ENCODE measurements around the gene FOXP3. TPM values are rescaled to one million over a fixed set of nuclear protein-coding genes. Genes with fewer than 3 reads are reported as not detected.

FOXP3 gene
- total and polyA plus RNA-seq, 2 of the 4 experiments (the other 2 are of a cell fraction): 0.05 TPM; not detected in 1

DNA sequence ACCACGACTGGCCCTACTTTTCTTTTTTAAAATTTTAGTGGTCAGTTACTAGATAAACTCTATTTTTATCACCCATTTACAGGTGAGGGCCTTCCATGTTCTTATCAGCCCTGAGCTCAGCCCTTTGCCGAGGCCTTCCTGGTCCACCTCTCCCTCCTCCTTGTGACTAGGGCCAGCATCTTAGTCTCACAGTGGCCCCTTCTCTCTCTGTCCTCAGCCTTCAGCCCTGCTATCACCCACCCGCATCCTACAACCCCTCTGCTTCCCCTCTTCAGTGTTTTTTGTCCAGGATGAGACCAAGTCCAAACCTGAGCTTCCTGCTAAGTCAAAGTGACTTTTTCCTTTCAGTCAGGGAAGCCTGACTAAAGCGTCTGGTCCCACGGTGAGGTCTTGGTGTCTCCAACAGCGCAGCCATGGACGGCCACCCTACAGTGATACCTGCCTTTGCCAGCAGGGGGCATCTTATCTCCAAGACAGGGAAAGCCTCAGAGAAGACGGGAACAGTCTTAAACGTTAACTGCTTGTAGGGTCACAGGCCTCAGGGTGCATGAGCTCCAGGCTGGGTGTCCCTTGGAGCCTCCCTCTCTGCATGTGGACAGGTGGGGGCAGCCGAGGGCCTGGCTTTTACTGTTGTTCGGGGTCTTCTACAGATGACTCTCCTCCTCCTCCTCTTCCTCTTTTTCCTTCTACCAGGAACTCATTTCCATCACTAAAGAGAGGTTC is 27.3 kb upstream of the FOXP3 start:
- no peak overlapping the region for H3K4me2 ChIP-seq (ENCODE audit: low read depth, low read length)
- ChIA-PET POLR2A (ENCODE audit: unreplicated experiment) (no interaction called here), CTCF (no interaction called here)
- no peaks in the 10 kb centered on the region for H3K4me1 ChIP-seq (ENCODE audit: control insufficient read depth, insufficient read depth, low read length)
- no peak overlapping the region for H3K14ac ChIP-seq (replicated peaks; ENCODE audit: low read depth, low read length)
- H2BK120ac ChIP-seq (ENCODE audit: low read depth, low read length): no peak overlapping the region
- no peak for TF ChIP-seq MAFK (IDR thresholded peaks at IDR 0.05; ENCODE audit: low read depth, low read length)
- TF ChIP-seq, protein P1, sequence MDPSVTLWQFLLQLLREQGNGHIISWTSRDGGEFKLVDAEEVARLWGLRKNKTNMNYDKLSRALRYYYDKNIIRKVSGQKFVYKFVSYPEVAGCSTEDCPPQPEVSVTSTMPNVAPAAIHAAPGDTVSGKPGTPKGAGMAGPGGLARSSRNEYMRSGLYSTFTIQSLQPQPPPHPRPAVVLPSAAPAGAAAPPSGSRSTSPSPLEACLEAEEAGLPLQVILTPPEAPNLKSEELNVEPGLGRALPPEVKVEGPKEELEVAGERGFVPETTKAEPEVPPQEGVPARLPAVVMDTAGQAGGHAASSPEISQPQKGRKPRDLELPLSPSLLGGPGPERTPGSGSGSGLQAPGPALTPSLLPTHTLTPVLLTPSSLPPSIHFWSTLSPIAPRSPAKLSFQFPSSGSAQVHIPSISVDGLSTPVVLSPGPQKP (IDR thresholded peaks at IDR 0.05; ENCODE audit: borderline replicate concordance, low read depth, low read length): no peak
- no peak for TF ChIP-seq RCOR1 (IDR thresholded peaks at IDR 0.05; ENCODE audit: insufficient replicate concordance, low read length)
- peak; percentile 35 for TF ChIP-seq RAD21 (IDR thresholded peaks at IDR 0.05; ENCODE audit: low read length)
- TF ChIP-seq, protein P2, sequence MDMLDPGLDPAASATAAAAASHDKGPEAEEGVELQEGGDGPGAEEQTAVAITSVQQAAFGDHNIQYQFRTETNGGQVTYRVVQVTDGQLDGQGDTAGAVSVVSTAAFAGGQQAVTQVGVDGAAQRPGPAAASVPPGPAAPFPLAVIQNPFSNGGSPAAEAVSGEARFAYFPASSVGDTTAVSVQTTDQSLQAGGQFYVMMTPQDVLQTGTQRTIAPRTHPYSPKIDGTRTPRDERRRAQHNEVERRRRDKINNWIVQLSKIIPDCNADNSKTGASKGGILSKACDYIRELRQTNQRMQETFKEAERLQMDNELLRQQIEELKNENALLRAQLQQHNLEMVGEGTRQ (IDR thresholded peaks at IDR 0.05; ENCODE audit: low read depth, low read length): no peak
- TF ChIP-seq BHLHE40 (IDR thresholded peaks at IDR 0.05; ENCODE audit: low read depth, low read length): no peak
- no peak for TF ChIP-seq CHD1 (IDR thresholded peaks at IDR 0.05; ENCODE audit: low read depth, low read length)
- TF ChIP-seq SMC3 (IDR thresholded peaks at IDR 0.05; ENCODE audit: low read depth, low read length): peak; percentile 26; the same call in 1 of the 2 replicates
- TF ChIP-seq CEBPB (IDR thresholded peaks at IDR 0.05; ENCODE audit: low read depth, low read length): no peak
- TF ChIP-seq RFX5 (IDR thresholded peaks at IDR 0.05; ENCODE audit: low read depth, low read length): no peak
- no peak for TF ChIP-seq POLR2A (IDR thresholded peaks at IDR 0.05; ENCODE audit: low read depth, low read length)
- TF ChIP-seq, protein P3, sequence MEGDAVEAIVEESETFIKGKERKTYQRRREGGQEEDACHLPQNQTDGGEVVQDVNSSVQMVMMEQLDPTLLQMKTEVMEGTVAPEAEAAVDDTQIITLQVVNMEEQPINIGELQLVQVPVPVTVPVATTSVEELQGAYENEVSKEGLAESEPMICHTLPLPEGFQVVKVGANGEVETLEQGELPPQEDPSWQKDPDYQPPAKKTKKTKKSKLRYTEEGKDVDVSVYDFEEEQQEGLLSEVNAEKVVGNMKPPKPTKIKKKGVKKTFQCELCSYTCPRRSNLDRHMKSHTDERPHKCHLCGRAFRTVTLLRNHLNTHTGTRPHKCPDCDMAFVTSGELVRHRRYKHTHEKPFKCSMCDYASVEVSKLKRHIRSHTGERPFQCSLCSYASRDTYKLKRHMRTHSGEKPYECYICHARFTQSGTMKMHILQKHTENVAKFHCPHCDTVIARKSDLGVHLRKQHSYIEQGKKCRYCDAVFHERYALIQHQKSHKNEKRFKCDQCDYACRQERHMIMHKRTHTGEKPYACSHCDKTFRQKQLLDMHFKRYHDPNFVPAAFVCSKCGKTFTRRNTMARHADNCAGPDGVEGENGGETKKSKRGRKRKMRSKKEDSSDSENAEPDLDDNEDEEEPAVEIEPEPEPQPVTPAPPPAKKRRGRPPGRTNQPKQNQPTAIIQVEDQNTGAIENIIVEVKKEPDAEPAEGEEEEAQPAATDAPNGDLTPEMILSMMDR (conservative IDR thresholded peaks at IDR 0.05; ENCODE audit: low read depth, low read length): peak; percentile 50
- no peak for TF ChIP-seq FOS (IDR thresholded peaks at IDR 0.05; ENCODE audit: low read depth, low read length)
- TF ChIP-seq MAZ (IDR thresholded peaks at IDR 0.05; ENCODE audit: borderline replicate concordance, low read depth, low read length): no peak
- no peak for TF ChIP-seq MXI1 (IDR thresholded peaks at IDR 0.05; ENCODE audit: borderline replicate concordance, low read depth, low read length)
- TF ChIP-seq NFE2L2 (IDR thresholded peaks at IDR 0.05; ENCODE audit: low read depth, low read length): no peak
- no peak overlapping the region for H2BK5ac ChIP-seq (ENCODE audit: low read depth, low read length, poor library complexity, severe bottlenecking)
- no peak overlapping the region for H2AK5ac ChIP-seq (ENCODE audit: low read depth, low read length)
- no peak overlapping the region for H4K5ac ChIP-seq (ENCODE audit: low read depth, low read length)
- H3K9me1 ChIP-seq (ENCODE audit: insufficient read depth, low read length): no peaks in the 10 kb centered on the region
- H4K8ac ChIP-seq (ENCODE audit: low read depth in 2 of 2, low read length in 2 of 2): no peak overlapping the region
- in situ Hi-C loops (cut with MboI; ENCODE audit: low sequenced_read_pairs): no loop called here
- no peak overlapping the region for H2BK15ac ChIP-seq (ENCODE audit: low read depth, low read length)
- dilution Hi-C loops (cut with HindIII; ENCODE audit: low sequenced_read_pairs, unreplicated experiment): no loop called here
- no peak overlapping the region for H3K4me3 ChIP-seq (ENCODE audit: insufficient read depth, low read depth, low read length)
- no peaks in the 10 kb centered on the region for H4K20me1 ChIP-seq (ENCODE audit: insufficient read depth, low read length)
- H3K79me1 ChIP-seq (ENCODE audit: low read depth in 1 of 2, low read length in 2 of 2): no peaks in the 10 kb centered on the region
- no TSS peak for BruUV-seq (replicated peaks)
- no peak overlapping the region for H3K27ac ChIP-seq (ENCODE audit: insufficient read depth, low read length)
- H3K9me3 ChIP-seq (ENCODE audit: control insufficient read depth, insufficient read depth, low read length): no peaks in the 10 kb centered on the region
- ATAC-seq (ENCODE audit: low read depth): peak; percentile 90
- H3K4ac ChIP-seq (ENCODE audit: low read depth, low read length): no peak overlapping the region
- H2BK20ac ChIP-seq (ENCODE audit: low read depth, low read length): no peak overlapping the region
- H3K18ac ChIP-seq (ENCODE audit: low read depth, low read length): no peak overlapping the region
- peaks cover 3% of the 10 kb centered on the region; the same call in 1 of the 2 replicates for H3K27me3 ChIP-seq (ENCODE audit: control insufficient read depth, insufficient read depth, low read length)
- 46% methylated on average over 5 of the region's 11 CpGs; no CpG with 5 or more reads in 1 of the 2 experiments for WGBS, 2 experiments (ENCODE audit: extremely low coverage in 2 of 2, insufficient read length in 1 of 2)
- H3K23ac ChIP-seq (ENCODE audit: low read depth, low read length): no peak overlapping the region
- peak overlapping the region; percentile 56 for H2AFZ ChIP-seq (replicated peaks; ENCODE audit: low read length, poor library complexity)
- H3K36me3 ChIP-seq (ENCODE audit: control insufficient read depth, insufficient read depth, low read length): no peaks in the 10 kb centered on the region
- H3K56ac ChIP-seq (ENCODE audit: extremely low read depth, insufficient read depth, low read length): no peak overlapping the region
- H2AK9ac ChIP-seq (replicated peaks; ENCODE audit: low read depth, low read length, poor library complexity): no peak overlapping the region
- H4K91ac ChIP-seq (ENCODE audit: insufficient read depth, low read depth, low read length): no peak overlapping the region
- H3K9ac ChIP-seq (ENCODE audit: low read depth, low read length): no peak overlapping the region
- intact Hi-C loops (cut with micrococcal nuclease): loop anchor here (1.0 kb wide), 1 partner anchor 463 kb away; no protein-coding TSS in a partner anchor
- peak; percentile 45 for DNase-seq
